HT1080 (cell line): ENCODE measurements around the gene ATP8B3. TPM values are rescaled to one million over a fixed set of nuclear protein-coding genes. Genes with fewer than 3 reads are reported as not detected.

Experiments
- DNase-seq: peaks from one replicate; pipeline ENCODE4 v3.0.0-alpha.2; 2015; ENCODE audit warnings: low read depth
- total RNA-seq: library from RNA; depleted of rRNA; stranded (reverse); fragments of >200 nt; shearing (Covaris generic); gene quantifications from 2 replicates; pipeline ENCODE4 v1.2.3, GENCODE V29; 2014

ATP8B3 gene
- total RNA-seq, 1 experiment from 2014 or later: 9.8 TPM

DNA sequence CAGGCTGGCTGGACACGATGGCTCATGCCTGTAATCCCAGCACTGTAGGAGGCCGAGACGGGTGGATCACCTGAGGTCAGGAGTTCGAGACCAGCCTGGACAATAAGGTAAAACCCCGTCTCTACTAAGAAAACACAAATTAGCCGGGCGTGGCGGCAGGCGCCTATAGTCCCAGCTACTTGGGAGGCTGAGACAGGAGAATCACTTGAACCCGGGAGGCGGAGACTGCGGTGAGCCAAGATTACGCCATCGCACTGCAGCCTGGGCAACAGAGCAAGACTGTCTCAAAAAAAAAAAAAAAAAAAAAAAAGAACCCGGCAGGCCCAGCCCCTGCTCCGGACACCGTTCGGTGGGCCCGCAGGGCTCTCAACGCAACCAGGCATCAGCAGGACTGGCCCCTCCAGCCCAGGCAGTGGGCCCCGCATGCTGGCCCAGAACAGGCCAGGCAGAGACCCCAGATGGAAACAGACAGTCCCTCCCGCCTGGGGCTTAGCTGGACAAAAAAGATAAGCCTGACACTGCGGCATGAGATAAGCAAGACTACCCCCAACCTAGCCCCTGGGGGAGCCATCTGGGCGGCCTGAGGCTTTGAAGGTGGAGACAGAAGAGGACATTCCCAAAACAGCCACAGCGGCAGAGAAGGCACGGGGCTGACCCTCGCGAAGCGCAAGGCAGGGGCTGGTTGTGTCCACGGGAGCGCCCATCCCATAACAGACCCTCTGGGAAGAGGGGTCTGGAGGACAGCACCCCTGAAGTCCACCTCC lies 24.6 kb upstream of the ATP8B3 start:
- DNase-seq: no peak

DNA sequence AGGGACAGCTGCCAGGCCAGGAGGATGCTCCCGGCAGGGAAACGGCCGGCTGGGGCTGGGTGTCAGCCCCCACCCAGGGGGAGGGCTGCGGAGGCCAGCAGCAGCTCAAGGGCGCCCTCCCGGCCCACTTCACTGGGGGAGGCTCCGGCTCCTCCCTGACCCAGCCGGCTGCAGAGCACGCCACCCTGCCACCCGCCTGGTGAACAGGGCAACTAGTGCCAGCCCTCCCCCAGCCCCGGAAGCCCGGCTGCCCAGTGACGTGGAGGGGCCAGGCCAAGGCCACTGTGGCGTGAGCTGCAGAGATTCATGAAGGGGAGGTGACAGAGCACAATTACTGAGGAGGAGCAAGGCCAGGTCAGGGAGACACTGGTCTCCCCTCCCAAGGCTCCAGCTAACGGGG lies 21.5 kb upstream of the ATP8B3 start:
- no peak for DNase-seq

DNA sequence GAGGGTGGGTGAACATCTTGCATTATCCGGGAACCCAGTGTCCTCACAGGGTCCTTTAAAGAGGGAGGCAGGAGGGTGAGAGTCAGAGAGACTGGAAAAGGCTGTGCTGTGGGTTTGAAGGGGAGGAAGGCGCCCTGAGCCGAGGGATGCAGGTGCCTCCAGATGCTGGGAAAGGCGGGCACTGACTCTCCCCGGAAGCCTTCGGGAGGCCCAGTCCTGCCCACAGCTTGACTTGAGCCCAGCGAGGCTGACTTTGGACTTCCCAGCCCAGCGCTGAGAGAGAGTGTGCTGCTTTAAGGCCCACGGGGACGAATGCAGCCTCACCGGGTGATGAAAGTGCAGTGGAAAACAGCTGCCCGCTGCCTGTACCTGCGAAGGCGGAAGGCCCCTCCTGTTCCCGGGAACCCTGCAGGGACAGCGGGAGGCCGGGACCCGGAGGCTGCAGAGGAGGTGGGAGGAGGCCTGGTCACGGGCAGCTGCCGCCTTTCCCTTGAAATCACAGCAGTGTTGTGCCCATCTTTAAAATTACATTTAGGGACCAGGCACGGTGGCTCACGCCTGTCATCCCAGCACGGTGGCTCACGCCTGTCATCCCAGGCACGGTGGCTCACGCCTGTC lies 20.1 kb upstream of the ATP8B3 start:
- DNase-seq: no peak

DNA sequence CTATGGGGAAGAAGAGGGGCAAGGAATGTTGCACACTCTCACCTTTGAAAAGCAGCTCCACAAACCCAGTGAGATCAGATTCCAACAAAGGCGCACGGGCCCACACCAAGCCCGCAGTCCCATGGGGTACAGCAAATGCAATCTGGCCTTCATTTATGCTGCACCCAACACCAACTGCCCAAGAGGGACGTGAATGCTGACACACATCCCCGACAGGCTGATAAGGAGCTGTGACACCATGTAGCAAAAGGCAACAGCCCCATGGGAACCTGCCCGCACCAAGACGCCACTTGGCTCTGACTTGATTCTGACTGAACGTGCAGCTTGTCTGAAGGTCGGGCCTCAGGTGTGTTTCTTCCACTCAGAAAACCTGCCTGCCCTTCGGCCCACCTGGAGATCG lies 18.9 kb upstream of the ATP8B3 start:
- DNase-seq: no peak

DNA sequence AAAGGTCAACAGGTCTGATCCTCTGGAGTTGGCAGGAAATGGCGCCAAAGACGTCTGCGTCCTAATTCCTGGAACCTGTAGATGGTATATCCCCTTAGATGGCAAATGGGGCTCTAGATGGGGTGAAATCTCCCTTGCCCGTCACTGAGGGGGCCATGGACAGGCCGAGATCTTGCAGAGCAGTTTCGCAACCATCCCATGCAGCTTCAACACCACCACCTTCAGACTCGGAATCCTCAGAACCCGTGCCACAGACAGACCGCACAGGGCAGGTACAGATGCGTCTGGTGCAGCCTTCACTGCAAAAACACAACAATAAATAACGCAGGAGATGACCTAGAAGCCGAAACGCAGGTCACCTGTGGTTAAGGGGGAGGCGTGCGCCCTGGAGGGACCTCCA lies 18.5 kb upstream of the ATP8B3 start:
- no peak for DNase-seq

DNA sequence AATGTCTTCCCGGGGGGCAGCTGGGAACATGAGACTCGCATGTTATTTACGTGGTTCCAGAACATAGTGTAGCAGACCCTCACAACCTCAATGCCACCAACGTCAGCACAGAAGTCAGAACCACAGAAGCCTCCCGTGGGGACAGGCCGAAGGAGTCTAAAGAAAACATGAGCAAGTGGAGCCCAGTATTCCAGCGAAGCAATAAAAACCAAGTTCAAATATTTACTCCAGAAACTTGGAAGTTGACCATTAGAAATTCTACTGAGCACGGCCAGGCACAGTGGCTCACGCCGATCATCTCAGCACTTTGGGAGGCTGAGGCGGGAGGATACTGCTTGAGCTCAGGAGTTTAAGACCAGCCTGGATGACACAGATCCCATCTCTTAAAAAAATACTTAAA lies 17.9 kb upstream of the ATP8B3 start:
- no peak for DNase-seq

DNA sequence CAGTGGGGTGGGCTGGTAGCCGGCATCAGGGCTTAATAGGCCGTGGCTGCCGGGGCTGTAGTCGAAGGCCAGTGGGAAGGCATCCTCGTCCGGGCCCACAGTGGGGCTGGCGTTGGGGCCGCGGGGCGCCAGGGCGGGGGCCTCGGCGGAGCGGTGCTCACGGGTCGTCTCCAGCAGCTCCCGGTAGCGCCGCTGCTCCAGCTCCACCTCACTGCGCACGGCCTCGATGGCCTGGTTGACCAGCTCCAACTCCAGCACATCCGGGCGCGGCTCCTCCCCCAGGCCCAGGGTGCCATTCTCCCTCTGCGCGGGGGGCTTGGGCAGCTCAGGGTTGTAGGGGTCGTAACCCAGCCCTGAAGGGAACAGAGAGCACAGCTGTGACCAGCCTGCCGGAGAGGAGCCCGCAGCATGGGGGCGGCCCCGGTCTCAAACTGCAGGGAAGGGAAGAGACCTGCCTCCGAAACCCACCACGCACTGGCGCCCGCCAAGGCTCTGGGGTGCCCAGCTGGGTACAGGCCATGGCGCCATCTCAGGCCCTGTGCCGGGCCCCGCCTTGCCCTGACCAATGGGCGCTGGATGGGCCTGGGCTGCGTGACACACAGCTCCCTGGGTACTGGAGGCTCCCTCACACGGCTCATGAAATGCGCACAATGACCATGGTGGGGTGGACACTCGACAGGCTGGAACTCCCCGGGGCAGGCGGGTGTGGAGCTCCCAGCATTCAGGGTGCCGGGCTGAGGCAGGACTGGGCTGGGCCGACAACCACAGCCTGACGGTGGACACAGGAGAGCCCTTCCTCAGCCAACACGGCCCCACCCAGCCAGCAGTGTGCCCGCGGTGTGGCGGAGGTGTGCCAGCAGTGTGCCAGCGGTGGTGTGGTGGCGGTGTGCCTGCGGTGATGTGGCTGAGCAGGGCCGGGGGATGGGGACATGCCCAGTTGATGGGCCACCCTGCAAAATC lies 16.5 kb upstream of the ATP8B3 start:
- DNase-seq: no peak

DNA sequence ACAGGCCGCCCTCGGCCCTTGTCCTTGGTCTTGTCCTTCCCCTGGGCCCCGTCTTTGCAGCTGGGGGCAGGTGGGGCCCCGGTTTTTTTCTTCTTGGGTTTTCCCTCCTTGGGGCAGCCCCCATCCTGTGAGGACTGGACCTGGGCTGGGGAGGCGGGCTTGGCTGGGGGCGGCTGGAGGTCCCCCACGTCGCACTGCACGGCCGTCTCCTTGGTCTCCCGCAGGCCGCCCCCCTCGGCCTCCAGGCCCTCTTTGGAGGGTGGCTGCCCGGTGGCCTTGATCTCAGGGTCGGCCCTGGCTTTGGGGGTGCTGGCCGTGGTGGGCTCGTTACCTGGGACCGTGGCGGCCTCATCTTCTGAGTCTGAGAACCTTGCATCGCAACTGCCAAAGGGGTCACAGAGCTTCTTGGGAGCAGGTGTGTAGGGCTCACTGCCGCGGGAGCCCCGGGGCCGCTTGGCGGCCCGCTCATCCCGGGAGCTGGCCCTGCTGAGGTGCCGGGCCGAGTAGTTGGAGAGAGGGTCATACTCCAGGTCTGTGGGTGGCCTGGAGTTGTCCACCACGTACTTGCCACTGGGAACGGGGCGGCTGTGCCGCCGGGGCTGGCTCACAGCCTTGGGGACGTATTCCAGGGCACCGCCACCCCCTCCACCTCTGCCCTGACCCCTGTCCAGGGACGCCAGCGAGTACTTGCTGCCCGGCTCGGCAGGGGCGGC lies 15.6 kb upstream of the ATP8B3 start:
- DNase-seq: no peak

DNA sequence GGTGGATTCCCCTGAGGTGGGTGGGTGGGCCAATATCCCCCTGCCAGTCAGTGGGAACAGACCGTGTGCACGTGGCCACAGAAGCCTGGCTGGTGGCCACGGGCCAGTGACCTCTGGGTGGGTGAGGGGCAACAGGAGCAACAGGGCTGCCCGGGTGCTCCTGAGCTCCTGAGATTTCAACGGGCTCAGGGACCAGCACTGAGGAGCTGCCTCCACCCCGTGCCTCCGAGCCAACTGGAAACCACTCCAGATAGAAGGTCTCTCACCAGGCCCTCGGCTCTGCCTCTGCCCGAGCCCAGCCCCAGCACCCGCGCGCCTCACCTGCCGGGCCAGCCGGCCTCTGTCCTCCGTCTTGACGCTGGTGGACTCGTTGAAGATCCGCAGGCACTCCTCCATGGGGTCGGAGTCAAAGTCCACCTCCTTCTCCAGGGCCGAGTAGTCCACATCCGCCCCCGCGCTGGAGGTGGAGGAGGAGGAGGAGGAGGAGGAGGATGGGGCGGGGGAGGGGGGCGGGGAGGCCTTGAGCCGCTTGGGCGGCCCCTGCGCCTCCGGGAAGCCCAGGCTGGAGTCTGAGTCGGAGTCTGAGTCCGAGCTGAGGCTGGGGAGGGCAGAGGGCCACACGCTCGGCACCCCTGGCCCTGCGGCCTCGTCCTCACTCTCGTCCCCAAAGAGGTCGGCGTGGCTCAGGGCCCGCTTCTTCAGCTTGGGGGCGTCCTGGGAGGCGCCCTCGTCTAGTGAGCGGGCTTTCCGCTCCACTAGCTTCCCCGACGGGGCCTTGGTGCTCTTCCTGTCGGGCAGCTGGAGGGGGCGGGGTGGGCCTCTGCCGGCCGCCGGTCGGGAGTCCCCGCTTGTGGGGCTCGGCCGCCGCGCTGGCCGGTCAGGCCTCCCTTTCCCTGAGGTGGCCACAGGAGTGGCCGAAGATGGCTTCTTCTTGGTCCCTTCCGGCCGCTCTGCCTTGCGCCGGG lies 14.8 kb upstream of the ATP8B3 start:
- no peak for DNase-seq

DNA sequence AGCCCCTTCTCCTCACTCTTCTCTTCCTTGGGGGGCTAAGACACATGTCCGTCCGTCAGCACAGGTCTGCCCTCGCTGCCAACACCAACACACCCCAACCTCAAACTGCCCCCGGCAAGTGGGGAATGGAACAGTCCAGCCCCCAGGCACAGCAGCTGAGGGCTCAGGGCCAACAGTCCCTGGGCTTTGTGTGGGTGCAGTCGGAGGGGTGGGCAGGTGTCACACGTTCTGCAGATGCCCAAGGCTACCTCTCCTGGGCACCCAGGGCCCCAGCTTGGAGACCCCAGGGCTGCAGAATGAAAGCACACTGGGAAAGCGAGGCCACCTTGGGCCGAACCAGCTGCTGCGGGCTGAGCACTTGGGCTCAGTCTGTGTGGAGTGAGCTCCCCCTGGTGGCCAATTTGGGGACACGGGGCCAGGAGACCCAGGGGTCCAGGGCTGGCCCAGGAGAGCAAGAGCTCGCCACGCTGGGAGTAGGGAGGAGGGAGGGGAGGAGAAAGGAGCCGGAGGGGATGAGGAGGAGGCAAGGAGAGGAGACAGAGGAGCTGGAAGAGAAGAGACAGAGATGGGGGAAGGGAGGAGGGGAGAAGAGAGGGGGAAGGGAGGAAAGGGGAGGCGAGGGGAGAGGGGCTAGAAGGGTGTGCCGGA lies 14.0 kb upstream of the ATP8B3 start:
- peak; percentile 46 for DNase-seq

DNA sequence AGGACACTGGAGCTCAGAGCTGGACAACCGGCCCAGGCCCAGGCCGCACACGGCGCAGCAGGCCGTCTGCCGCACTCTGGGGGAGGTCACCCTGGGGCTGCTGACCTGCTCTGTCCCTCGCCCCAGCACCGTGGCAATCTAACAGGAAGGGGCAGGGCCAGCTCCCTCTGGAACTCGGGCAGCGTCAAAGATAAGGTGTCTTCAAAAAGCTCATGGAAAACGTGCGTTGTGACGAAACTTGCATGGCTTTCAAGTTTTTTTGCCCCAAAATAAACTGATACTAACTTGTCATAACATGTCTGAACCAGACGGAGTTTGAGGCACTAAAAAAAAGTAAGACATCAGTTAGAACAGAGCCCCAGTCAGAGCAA lies 12.2 kb upstream of the ATP8B3 start:
- DNase-seq: no peak

DNA sequence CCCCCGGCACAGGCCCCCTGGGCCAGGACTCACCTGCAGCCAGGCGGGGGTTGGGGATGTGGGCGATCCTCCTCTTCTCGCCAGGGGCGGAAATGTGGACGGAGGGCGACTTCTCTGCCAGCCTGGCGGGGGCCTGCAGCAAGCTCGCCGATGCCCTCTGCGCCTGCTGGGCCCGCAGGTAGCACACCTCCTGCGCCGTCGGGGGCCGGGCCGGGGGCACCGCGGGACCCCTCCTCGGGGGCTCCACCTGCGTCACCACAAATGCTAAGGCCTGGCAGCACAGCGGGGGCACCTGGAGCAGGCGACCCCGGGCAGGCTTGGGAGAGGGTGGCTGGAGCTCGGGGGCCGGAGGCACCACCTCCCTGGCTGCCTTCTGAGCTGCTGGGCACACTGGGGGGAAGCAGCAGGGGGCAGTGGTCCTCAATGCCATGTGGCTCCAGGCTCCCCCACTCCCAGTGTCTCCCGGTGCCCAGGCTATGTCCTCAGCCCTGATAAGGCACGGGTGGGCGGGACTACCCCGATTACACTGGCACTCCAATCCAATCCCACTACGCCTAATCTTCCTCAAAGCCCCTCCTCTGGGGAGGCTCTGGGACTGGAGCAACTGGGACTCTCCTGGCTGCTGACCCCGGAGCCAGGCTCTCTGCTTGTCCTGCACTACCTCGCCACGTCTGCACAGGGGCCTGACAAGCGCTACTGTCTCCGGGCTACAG lies 11.6 kb upstream of the ATP8B3 start:
- DNase-seq: no peak

DNA sequence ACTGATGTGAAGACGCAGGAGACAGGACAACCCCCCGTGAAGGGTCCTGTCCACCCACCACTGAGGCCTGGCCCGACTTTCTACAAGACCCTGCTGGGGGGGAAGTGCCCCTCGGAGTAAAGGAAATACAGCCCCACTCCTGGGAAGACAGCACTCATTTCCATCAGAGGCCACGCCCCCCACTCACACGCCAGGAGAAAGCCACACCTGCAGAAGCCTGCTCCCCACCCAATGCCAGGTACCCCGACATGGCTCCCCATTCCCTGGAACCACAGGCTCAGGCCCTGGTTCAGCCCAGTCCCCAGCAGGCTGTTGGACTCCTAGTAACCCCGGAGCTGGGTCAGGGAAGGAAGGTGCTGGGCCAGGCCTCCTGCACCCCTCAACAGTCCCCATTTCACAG lies 10.9 kb upstream of the ATP8B3 start:
- DNase-seq: no peak

DNA sequence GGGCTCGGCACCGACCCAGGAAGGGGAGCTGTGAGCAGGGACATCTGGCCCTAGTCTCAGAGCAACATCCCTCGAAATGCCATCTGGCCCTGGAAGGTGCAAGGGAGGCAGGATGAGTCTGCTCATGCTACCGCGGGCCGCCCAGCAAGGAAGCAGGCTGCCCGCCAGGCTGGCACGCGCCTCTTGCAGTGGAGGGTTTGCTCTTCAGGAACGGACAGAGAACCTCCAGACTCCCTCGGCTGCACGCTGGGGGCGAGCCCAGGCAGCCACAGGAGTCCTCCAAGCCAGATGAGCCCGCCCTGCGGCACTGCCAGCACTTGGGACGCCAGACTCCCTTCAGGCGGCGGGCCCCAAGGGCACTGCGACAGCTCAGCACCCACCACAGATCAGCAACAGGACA lies 10.1 kb upstream of the ATP8B3 start:
- no peak for DNase-seq

DNA sequence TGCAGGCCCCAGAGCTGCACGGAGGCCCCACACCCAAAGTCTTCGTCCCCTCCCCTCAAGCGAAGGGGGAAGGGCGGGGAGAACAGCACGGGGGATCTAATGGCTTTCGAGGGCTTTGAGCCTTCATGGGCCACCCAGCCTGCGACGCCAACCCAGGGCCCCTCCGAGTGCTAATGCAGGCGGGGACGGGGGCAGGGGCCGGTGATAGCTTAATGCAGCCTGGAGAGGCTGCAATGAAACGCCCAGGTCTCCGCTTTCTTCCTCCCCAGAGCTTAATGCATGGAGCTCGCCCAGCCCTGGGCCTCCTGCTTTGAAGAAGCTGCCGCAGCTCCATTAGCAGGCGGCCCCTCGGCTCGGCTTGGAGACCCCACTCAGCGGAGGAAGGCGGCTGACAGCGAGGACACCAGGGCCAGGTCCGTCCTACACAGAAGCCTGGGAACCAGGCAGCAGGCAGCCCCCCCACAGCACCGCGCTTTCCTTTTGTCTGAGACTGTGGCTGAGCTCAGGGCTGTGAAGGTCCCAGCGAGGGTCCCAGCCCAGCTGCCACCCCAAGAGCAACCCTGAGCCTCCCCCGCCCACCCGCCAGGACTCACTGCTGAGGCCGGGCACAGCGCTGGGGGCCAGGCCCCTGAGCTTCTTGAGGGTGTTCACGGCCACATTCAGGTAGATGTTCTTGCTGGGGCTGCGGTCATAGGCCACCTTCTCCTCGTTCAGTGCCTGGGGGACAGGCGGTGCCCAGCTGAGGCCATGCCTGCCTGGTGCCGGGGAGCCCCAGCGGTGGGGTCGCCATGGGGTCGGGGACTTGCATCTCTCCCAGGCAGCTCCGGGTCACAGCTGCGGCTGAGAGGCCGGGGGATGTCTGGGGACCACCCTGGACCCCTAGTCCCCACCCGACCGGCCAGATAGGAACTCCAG lies 7.5 kb upstream of the ATP8B3 start:
- no peak for DNase-seq

DNA sequence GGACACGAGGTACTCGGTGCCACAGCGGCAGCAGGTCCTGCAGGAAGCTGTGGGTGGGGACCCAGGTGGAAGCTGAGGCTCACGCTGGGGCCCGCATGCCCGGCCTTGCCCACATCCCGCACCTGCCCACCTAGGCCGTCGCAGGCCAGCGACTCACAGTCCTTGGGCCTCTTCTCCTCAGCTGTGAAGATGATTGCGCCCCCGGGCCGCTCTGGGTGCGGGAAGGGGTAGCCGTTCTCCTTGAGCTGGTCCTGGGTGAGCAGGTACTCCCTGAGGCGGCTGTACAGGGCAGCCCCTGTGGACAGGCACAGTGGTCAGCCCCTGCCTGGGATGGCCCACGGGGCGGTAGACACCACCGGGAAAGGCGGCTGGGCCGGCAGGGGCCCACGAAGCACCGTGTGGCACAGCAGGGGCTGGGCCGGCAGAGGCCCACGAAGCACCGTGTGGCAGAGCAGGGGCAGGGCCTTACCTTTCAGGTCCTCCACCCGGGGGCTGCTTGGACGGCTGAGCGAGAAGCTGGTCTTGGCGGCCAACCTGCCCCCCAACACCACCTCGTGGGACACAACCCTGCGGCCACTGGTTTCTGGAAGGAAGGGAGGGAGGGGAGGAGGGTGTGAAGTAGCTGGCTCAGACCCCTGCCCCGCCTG lies 6.6 kb upstream of the ATP8B3 start:
- DNase-seq: no peak

DNA sequence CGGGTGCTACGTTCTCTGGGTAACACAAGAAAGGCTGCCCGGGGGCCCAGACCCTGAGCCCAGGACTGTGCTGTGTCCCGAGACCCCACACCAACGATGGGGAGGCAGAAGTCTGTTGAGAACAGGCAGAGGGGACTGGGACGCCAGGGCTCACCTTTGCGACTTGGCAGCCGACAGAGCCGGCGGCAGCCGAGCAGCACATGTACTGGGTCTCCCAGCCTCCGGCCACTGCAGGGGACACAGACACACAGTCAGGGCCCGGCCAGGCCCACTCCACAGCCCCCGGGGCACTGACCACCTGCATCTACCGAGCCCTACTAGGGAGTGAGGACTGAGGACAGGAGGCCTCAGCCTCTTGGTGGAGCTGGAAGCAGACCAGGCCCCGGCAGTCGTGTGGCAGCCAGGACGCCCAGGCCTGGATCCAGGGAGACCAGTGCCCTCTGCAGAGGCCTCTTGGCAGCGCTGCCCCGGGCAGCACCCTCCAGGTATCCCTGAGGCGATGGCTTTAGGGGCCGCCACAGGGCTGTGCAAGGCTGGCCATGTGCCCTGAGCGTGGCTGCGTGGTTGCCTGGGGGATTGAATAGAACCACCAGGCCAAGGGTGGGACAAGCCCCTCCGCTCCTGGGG lies 5.6 kb upstream of the ATP8B3 start:
- no peak for DNase-seq
